GM23338 (cell line): ENCODE results near the gene PLXNA2. TPM values are rescaled to one million over a fixed set of nuclear protein-coding genes. Genes with fewer than 3 reads are reported as not detected.

Experiments
- ATAC-seq: fragments of 200-7000 bp; cut with Tn5 transposase; 3 replicates; pipeline ENCODE4 v1.9.1; 2020
- DNase-seq: peaks from one replicate; pipeline ENCODE4 v3.0.0-alpha.2; 2015; ENCODE audit warnings: low spot score
- H2AFZ ChIP-seq: fragments of 200-600 bp; sonication (generic); 2 replicates; pipeline ENCODE4 v1.8.0; 2016; ENCODE audit warnings: antibody characterized with exemption, mild to moderate bottlenecking, moderate library complexity
- H3F3A ChIP-seq: fragments of 200-600 bp; sonication (generic); replicated peaks from 2 replicates; pipeline ENCODE4 v1.8.0; 2017; ENCODE audit warnings: antibody characterized with exemption, mixed run types, low read depth
- H3K27ac ChIP-seq: fragments of 200-600 bp; sonication (generic); 2 replicates; pipeline ENCODE4 v1.6.1; 2016; ENCODE audit warnings: low read depth
- H3K27me3 ChIP-seq: fragments of 200-600 bp; sonication (generic); 2 replicates; pipeline ENCODE4 v1.8.0; 2016; ENCODE audit warnings: mild to moderate bottlenecking, mixed run types, moderate library complexity; ENCODE audit not compliant: insufficient read depth
- H3K36me3 ChIP-seq: fragments of 200-600 bp; sonication (generic); 2 replicates; pipeline ENCODE4 v1.8.0; 2016; ENCODE audit warnings: mild to moderate bottlenecking; ENCODE audit not compliant: insufficient read depth
- H3K4me1 ChIP-seq: fragments of 200-600 bp; sonication (generic); 2 replicates; pipeline ENCODE4 v1.8.0; 2016; ENCODE audit warnings: mild to moderate bottlenecking, moderate library complexity; ENCODE audit not compliant: insufficient read depth
- H3K4me2 ChIP-seq: fragments of 200-600 bp; sonication (generic); 2 replicates; pipeline ENCODE4 v1.7.1; 2017; ENCODE audit warnings: mixed run types
- H3K4me3 ChIP-seq: fragments of 200-600 bp; sonication (generic); 2 replicates; pipeline ENCODE4 v1.6.1; 2016; ENCODE audit warnings: mixed run types
- H3K79me2 ChIP-seq: fragments of 200-600 bp; sonication (generic); replicated peaks from 2 replicates; pipeline ENCODE4 v1.8.0; 2017; ENCODE audit warnings: mild to moderate bottlenecking; ENCODE audit not compliant: insufficient read depth
- H3K9me2 ChIP-seq: fragments of 200-600 bp; sonication (generic); 2 replicates; pipeline ENCODE4 v1.8.0; 2017; ENCODE audit not compliant: insufficient read depth
- H4K20me1 ChIP-seq: fragments of 200-600 bp; sonication (generic); replicated peaks from 2 replicates; pipeline ENCODE4 v1.8.0; 2017; ENCODE audit warnings: mild to moderate bottlenecking; ENCODE audit not compliant: insufficient read depth
- H3K27ac Mint-ChIP-seq: 2 replicates; pipeline ENCODE4 v1.8.0; 2020; ENCODE audit warnings: inconsistent platforms, mild to moderate bottlenecking, moderate library complexity, mixed read lengths
- H3K27me3 Mint-ChIP-seq: 3 replicates; pipeline ENCODE4 v1.8.0; 2022; ENCODE audit warnings: low read depth, mild to moderate bottlenecking, moderate library complexity, mixed read lengths, inconsistent platforms; ENCODE audit not compliant: insufficient read depth, poor library complexity
- H3K36me3 Mint-ChIP-seq: 3 replicates; pipeline ENCODE4 v1.8.0; 2021; ENCODE audit warnings: low read depth, mild to moderate bottlenecking, inconsistent platforms, moderate library complexity, mixed read lengths
- H3K4me1 Mint-ChIP-seq: 3 replicates; pipeline ENCODE4 v1.8.0; 2020; ENCODE audit warnings: mild to moderate bottlenecking, inconsistent platforms, mixed read lengths
- H3K4me3 Mint-ChIP-seq: 3 replicates; pipeline ENCODE4 v1.8.0; 2021; ENCODE audit warnings: moderate library complexity, mild to moderate bottlenecking, inconsistent platforms, mixed read lengths
- H3K9me3 Mint-ChIP-seq: 3 replicates; pipeline ENCODE4 v1.8.0; 2020; ENCODE audit warnings: moderate library complexity, mild to moderate bottlenecking, inconsistent platforms, mixed read lengths
- CREB1 ChIP-seq: fragments of 250-450 bp; sonication (Bioruptor Pico); IDR thresholded peaks from 2 replicates; pipeline ENCODE4 v1.5.0; 2020; ENCODE audit warnings: low read depth, mild to moderate bottlenecking, moderate library complexity
- EZH2 ChIP-seq: fragments of 200-600 bp; sonication (generic); IDR thresholded peaks from one replicate; pipeline ENCODE4 v1.8.0; 2017; ENCODE audit warnings: antibody characterized with exemption, mild to moderate bottlenecking, low read depth; ENCODE audit not compliant: unreplicated experiment
- EZH2phosphoT487 ChIP-seq: fragments of 200-600 bp; sonication (generic); IDR thresholded peaks from one replicate; pipeline ENCODE4 v1.8.1; 2018; ENCODE audit warnings: antibody characterized with exemption; ENCODE audit not compliant: unreplicated experiment
- JUNB ChIP-seq: IDR thresholded peaks from one replicate; pipeline ENCODE4 v1.6.1; 2016; ENCODE audit warnings: antibody characterized with exemption; ENCODE audit not compliant: unreplicated experiment
- POLR2AphosphoS5 ChIP-seq: IDR thresholded peaks from 2 replicates; pipeline ENCODE4 v1.6.1; 2016; ENCODE audit warnings: antibody characterized with exemption, low read depth
- STAT1 ChIP-seq: IDR thresholded peaks from one replicate; pipeline ENCODE4 v1.6.1; 2016; ENCODE audit warnings: antibody characterized with exemption; ENCODE audit not compliant: unreplicated experiment
- ZNF114 ChIP-seq: fragments of 250-450 bp; sonication (Bioruptor Pico); IDR thresholded peaks from 2 replicates; pipeline ENCODE4 v1.5.0; 2020; ENCODE audit warnings: mild to moderate bottlenecking, moderate library complexity
- ZNF462 ChIP-seq: fragments of 250-450 bp; sonication (Bioruptor Pico); IDR thresholded peaks from 2 replicates; pipeline ENCODE4 v1.5.0; 2020; ENCODE audit warnings: mild to moderate bottlenecking, moderate library complexity
- polyA plus RNA-seq: library from polyadenylated mRNA; unstranded; fragments of >200 nt; fragmentation: Nextera tagmentation; extraction: Ambion mirVana; gene quantifications from 2 replicates; pipeline ENCODE4 v1.2.1, GENCODE V29; 2016
- total RNA-seq: library from RNA; depleted of rRNA; stranded (reverse); fragments of >200 nt; shearing (Covaris generic); gene quantifications from 2 replicates; pipeline ENCODE4 v1.2.3, GENCODE V29; 2014
- TF ChIP-seq, protein P1 (sequence below): IDR thresholded peaks from one replicate; pipeline ENCODE4 v1.6.1; 2018; ENCODE audit warnings: antibody characterized with exemption; ENCODE audit not compliant: unreplicated experiment

Gene PLXNA2
- total and polyA plus RNA-seq, 2 experiments from 2014 or later, result 0.40 to 1.8 TPM

DNA sequence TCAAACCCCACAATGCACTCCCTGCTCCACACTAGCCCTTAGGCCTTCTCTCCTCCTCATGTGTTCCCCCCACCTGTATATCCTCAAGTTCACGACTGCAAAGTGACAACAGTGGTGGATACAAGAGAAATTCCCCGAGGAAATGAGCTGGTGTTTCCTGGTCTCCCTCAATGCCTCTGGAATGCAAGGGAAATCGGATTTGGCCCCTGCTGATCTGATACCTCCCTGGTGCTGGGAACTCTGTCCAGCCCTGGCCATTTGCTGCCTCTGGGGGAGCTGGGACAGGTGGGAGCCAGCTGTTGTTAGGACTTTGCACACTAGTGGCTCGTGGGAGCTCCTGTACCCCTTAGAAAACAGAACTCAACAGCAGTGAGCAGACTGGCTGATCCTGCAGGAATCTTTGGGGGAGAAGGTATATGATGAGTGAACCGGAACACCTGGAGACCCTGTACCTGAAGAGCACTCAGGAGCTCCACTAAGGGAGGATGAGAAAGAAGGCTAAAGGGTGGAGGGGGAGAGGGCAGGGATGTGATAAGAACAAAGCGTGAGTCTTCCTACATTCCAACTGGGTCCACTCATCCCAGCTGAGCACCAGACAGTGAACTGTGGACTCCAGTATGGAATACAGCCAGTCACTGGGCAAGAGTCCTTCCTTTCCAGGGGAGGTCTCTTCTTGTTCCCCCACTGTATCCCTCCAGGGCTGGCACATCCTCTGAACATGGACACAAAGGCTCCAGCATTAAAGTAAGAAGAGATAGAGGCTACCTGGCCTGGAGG, 69.3 kb downstream of the PLXNA2 start:
- H3K4me2 ChIP-seq, result no peak overlapping the region
- H2AFZ ChIP-seq, result no peak overlapping the region
- H3K36me3 ChIP-seq, result no peaks in the 10 kb centered on the region
- peaks cover 5% of the 10 kb centered on the region; the same call in 1 of the 2 replicates for H3K9me2 ChIP-seq
- H3K4me3 ChIP-seq, result no peak overlapping the region
- H3K27ac ChIP-seq, result no peak overlapping the region
- H4K20me1 ChIP-seq, result no peaks in the 10 kb centered on the region
- no peaks in the 10 kb centered on the region for H3K79me2 ChIP-seq
- no peak for TF ChIP-seq ZNF114
- no peak for TF ChIP-seq CREB1
- TF ChIP-seq ZNF462 (CRISPR knock-in tag), result no peak
- TF ChIP-seq, protein P1, sequence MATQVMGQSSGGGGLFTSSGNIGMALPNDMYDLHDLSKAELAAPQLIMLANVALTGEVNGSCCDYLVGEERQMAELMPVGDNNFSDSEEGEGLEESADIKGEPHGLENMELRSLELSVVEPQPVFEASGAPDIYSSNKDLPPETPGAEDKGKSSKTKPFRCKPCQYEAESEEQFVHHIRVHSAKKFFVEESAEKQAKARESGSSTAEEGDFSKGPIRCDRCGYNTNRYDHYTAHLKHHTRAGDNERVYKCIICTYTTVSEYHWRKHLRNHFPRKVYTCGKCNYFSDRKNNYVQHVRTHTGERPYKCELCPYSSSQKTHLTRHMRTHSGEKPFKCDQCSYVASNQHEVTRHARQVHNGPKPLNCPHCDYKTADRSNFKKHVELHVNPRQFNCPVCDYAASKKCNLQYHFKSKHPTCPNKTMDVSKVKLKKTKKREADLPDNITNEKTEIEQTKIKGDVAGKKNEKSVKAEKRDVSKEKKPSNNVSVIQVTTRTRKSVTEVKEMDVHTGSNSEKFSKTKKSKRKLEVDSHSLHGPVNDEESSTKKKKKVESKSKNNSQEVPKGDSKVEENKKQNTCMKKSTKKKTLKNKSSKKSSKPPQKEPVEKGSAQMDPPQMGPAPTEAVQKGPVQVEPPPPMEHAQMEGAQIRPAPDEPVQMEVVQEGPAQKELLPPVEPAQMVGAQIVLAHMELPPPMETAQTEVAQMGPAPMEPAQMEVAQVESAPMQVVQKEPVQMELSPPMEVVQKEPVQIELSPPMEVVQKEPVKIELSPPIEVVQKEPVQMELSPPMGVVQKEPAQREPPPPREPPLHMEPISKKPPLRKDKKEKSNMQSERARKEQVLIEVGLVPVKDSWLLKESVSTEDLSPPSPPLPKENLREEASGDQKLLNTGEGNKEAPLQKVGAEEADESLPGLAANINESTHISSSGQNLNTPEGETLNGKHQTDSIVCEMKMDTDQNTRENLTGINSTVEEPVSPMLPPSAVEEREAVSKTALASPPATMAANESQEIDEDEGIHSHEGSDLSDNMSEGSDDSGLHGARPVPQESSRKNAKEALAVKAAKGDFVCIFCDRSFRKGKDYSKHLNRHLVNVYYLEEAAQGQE, result no peak
- no peak for TF ChIP-seq POLR2AphosphoS5
- no peak for TF ChIP-seq EZH2
- no peak for TF ChIP-seq STAT1
- no peak for TF ChIP-seq EZH2phosphoT487
- no peak for TF ChIP-seq JUNB
- peaks cover 32% of the 10 kb centered on the region for H3K4me1 ChIP-seq
- no peaks in the 10 kb centered on the region for H3F3A ChIP-seq
- DNase-seq (no peak), ATAC-seq (no peak)
- no peak overlapping the region for H3K27ac Mint-ChIP-seq
- H3K4me1 Mint-ChIP-seq, result peaks cover 50% of the 10 kb centered on the region
- H3K9me3 Mint-ChIP-seq, result no peaks in the 10 kb centered on the region
- H3K27me3 ChIP-seq, result no peaks in the 10 kb centered on the region
- no peaks in the 10 kb centered on the region for H3K36me3 Mint-ChIP-seq
- peaks cover 7% of the 10 kb centered on the region for H3K27me3 Mint-ChIP-seq
- no peak overlapping the region for H3K4me3 Mint-ChIP-seq
